ENCODE data around the gene AHCY.

GRCh38 chr20:34250005-34250404 lies 53.1 kb downstream of the AHCY start:
- TF ChIP-seq CTCF (conservative IDR thresholded peaks at IDR 0.05 in 1 of 2, IDR thresholded peaks at IDR 0.05 in 1 of 2; ENCODE audit: low read depth in 1 of 2, low read length in 2 of 2): no peak
- no peak for TF ChIP-seq EZH2 (IDR thresholded peaks at IDR 0.05; ENCODE audit: low read length, missing control alignments)
